NCI-H446 treated with DMSO at 0.1 percent for 48 hours (cell line): ENCODE measurements around the gene RAB23.
"Not testable (repeated sequence)": the region's sequence is repeated elsewhere in the genome, so short reads cannot be mapped to it uniquely, and the experiment has no call there.

Source experiments
- DNase-seq: peaks from one replicate; lab custom pipeline; 2025; lab: John Stamatoyannopoulos, UW

Gene RAB23

GRCh38 chr6:57243526-57243925 lies 21.4 kb upstream of the RAB23 start:
- DNase-seq: not testable (repeated sequence)

- no peak for DNase-seq
Measured at GRCh38 chr6:57242505-57242904, 20.4 kb upstream of the RAB23 start.

- DNase-seq: no peak
Measured at GRCh38 chr6:57226221-57226620, 4.1 kb upstream of the RAB23 start.

GRCh38 chr6:57224769-57225515 lies 2.8 kb upstream of the RAB23 start:
- DNase-seq: no peak

- no peak for DNase-seq
Measured at GRCh38 chr6:57222743-57223077, 603 bp upstream of the RAB23 start.

- peak; percentile 30 for DNase-seq
Measured at GRCh38 chr6:57221191-57221935, 744 bp downstream of the RAB23 start.

- no peak for DNase-seq
Measured at GRCh38 chr6:57220083-57220703, 1.9 kb downstream of the RAB23 start.

GRCh38 chr6:57217270-57217669 lies 4.8 kb downstream of the RAB23 start:
- no peak for DNase-seq

- DNase-seq: no peak
Measured at GRCh38 chr6:57216235-57217101, 5.6 kb downstream of the RAB23 start.

- no peak for DNase-seq
Measured at GRCh38 chr6:57215260-57215659, 6.8 kb downstream of the RAB23 start.

- no peak for DNase-seq
Measured at GRCh38 chr6:57210060-57210459, 12.0 kb downstream of the RAB23 start.

- no peak for DNase-seq
Measured at GRCh38 chr6:57209030-57209429, 13.1 kb downstream of the RAB23 start.

- no peak for DNase-seq
Measured at GRCh38 chr6:57207872-57208271, 14.2 kb downstream of the RAB23 start.

GRCh38 chr6:57207141-57207540 lies 15.0 kb downstream of the RAB23 start:
- DNase-seq: no peak

- no peak for DNase-seq
Measured at GRCh38 chr6:57205550-57206328, 16.4 kb downstream of the RAB23 start.

- no peak for DNase-seq
Measured at GRCh38 chr6:57201718-57202117, 20.4 kb downstream of the RAB23 start.

- no peak for DNase-seq
Measured at GRCh38 chr6:57198926-57199636, 23.0 kb downstream of the RAB23 start.

- DNase-seq: no peak
Measured at GRCh38 chr6:57195457-57195856, 26.6 kb downstream of the RAB23 start.

GRCh38 chr6:57193177-57193576 lies 28.9 kb downstream of the RAB23 start:
- no peak for DNase-seq

GRCh38 chr6:57190140-57190539 lies 32.0 kb downstream of the RAB23 start:
- peak; percentile 6 for DNase-seq

- DNase-seq: no peak
Measured at GRCh38 chr6:57183336-57183735, 38.8 kb downstream of the RAB23 start.
